ENCODE measurements around the gene CTDP1. TPM values are rescaled to one million over a fixed set of nuclear protein-coding genes. Genes with fewer than 3 reads are reported as not detected.

CTDP1 gene
- total RNA-seq, 1 donor from 2014 or later: 23.8 TPM

- no peak for DNase-seq (ENCODE audit: low spot score)
Measured at GRCh38 chr18:79643054-79643984, 36.3 kb upstream of the CTDP1 start.

- no peak for DNase-seq (ENCODE audit: low spot score)
Measured at GRCh38 chr18:79644006-79644665, 35.5 kb upstream of the CTDP1 start.

GRCh38 chr18:79644666-79645057, 34.9 kb upstream of the CTDP1 start:
- no peak for DNase-seq (ENCODE audit: low spot score)

- no peak for DNase-seq (ENCODE audit: low spot score)
Measured at GRCh38 chr18:79645291-79645983, 34.2 kb upstream of the CTDP1 start.

GRCh38 chr18:79647307-79647706, 32.3 kb upstream of the CTDP1 start:
- DNase-seq (ENCODE audit: low spot score): no peak

- DNase-seq (ENCODE audit: low spot score): no peak
Measured at GRCh38 chr18:79650959-79651358, 28.6 kb upstream of the CTDP1 start.

GRCh38 chr18:79657342-79657996, 22.1 kb upstream of the CTDP1 start:
- DNase-seq (ENCODE audit: low spot score): no peak

GRCh38 chr18:79658366-79658765, 21.2 kb upstream of the CTDP1 start:
- no peak for DNase-seq (ENCODE audit: low spot score)

- no peak for DNase-seq (ENCODE audit: low spot score)
Measured at GRCh38 chr18:79659733-79660132, 19.9 kb upstream of the CTDP1 start.

GRCh38 chr18:79662034-79662433, 17.6 kb upstream of the CTDP1 start:
- DNase-seq (ENCODE audit: low spot score): no peak

- no peak for DNase-seq (ENCODE audit: low spot score)
Measured at GRCh38 chr18:79662439-79662838, 17.2 kb upstream of the CTDP1 start.

GRCh38 chr18:79664525-79665125, 15.0 kb upstream of the CTDP1 start:
- DNase-seq (ENCODE audit: low spot score): no peak

GRCh38 chr18:79668203-79668602, 11.4 kb upstream of the CTDP1 start:
- no peak for DNase-seq (ENCODE audit: low spot score)

- DNase-seq (ENCODE audit: low spot score): no peak
Measured at GRCh38 chr18:79672490-79673276, 6.9 kb upstream of the CTDP1 start.

GRCh38 chr18:79677221-79677620, 2.4 kb upstream of the CTDP1 start:
- DNase-seq (ENCODE audit: low spot score): no peak

GRCh38 chr18:79677840-79678239, 1.8 kb upstream of the CTDP1 start:
- DNase-seq (ENCODE audit: low spot score): no peak

- peak; percentile 99 for DNase-seq (ENCODE audit: low spot score)
Measured at GRCh38 chr18:79678665-79679551, 695 bp upstream of the CTDP1 start.

- no peak for DNase-seq (ENCODE audit: low spot score)
Measured at GRCh38 chr18:79680100-79680879, 687 bp downstream of the CTDP1 start.

- DNase-seq (ENCODE audit: low spot score): no peak
Measured at GRCh38 chr18:79680891-79681339, 1.3 kb downstream of the CTDP1 start.

All from ureter (tissue), 1 donor.